Hypothalamus (tissue), 51 donors: ENCODE results near the gene ATP2A3.

Source experiments
- DNase-seq, 51 donors: peaks; one replicate each; lab custom pipeline; 2025; lab: John Stamatoyannopoulos, UW

ATP2A3 gene

DNA sequence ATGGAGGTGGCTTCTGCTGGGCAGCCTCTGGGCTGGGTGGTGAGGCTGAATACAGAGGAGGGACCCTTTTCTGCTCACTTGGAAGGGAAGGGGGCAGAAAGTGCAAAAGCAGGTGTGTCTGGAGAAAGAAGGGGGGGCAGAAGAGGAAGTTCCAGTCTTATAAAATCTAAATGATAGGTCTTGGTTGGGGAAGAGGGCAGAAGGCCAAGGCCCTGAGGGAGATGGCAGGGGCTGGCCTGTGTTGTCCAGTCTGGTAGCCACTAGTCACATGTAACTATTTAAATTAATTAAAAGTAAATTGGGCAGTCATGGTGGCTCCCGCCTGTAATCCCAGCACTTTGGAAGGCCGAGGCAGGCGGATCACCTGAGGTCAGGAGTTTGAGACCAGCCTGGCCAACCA is 68.9 kb downstream of the ATP2A3 start:
- no peak for DNase-seq

DNA sequence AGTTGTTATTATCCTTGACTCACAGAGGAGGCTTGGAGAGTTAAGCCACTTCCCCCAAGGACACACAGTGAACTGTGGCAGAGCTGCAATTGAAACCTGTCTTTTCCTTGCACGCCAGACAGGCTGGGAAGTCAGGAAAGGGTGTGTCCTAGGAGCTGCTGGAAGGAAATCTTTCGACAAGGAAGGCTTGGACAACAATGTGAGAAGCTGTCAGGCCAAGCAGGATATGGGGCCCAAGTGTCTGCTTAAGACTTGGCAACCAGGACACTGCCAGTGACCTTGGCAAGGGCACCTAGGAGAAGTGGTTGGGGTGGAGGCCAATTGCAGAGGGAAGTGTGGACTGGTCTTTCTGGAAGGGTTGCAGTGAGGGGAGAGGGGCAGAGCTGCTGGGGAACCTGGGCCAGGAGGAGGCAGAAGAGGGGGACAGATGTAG is 69.3 kb downstream of the ATP2A3 start:
- peak in 6 of 51 donors; percentile 7 to 40 (median 18) for DNase-seq

DNA sequence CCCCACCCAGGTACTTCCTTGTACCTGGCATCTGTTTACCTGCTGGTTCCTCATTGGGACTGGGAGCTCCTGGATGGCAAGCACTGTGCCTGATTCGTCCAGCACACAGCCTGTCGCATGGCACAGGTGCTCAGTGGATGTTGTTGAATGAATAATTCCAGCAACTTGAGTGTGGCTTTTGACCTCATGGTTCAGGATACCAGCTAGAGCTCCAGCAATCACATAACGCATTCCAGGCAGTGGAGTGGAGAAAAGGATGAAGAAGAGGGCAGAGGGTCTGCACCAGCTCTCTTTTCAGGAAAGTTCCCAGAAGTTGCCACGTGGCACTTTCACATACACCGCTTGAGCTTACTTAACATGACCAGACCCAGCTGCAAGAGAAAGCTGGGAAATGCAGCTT is 70.0 kb downstream of the ATP2A3 start:
- no peak for DNase-seq

DNA sequence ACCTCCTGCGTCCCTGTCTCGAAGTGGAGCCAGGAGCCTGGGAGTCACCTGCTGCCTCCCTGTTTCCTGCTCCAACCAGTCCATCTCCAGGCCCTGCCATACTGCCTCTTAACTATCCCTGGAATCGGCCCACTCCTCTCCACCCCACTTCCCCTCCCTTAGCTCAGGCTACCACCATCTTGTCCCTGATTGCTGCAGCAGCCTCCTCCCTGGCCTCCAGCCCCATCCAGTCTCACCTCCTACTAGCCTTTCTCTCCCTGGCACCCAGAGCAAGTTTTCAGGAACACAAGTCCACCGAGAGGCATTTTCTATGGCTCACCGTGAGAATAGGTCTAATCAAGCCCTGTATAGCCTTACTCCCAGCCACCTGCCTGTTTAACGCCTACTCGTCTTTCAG is 70.5 kb downstream of the ATP2A3 start:
- peak in 1 of 51 donors; percentile 45 for DNase-seq

DNA sequence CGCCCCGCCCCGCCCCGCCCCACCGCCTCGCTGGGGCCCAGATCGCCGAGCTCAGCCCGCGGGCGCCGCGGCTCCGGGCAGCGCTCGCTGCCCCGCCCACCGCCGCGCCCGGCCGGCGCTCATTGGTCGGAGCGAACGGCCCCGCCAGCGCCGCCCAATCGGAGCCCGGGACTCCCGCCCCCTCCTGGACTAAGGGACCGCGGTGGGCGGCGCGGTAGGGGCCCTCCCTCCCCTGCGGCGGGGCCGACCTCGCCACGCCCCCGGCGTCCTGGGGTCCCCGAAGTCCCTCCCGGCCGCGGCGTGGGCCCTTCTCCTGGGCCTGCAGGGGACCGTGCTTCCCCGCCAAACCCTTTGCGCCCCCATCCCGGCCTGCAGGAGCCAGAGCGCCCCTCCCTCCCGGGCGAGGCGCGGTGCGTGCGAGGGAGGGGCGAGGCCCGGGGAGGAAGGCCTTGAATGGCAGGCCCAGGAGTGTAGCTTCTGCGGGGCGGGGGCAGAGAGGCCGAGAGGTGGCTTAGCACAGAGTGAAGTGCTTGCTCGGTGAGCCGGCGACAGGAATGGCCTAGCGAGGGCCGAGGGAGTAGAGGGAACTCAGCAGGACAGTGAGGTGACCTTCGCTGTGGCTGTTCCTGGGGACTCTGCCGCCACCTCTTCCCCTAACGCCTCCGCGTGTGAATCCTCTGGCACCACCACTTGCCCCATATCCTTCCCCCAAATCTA is 71.1 kb downstream of the ATP2A3 start, which contains the start of gene CAMKK1:
Gene CAMKK1, minus strand, starts transcription at position 51 of the 717 bp plus-strand sequence. CDS start 7,366 bp downstream, outside the sequence.
- peak in 50 of 51 donors; percentile 28 to 89 (median 68) for DNase-seq

DNA sequence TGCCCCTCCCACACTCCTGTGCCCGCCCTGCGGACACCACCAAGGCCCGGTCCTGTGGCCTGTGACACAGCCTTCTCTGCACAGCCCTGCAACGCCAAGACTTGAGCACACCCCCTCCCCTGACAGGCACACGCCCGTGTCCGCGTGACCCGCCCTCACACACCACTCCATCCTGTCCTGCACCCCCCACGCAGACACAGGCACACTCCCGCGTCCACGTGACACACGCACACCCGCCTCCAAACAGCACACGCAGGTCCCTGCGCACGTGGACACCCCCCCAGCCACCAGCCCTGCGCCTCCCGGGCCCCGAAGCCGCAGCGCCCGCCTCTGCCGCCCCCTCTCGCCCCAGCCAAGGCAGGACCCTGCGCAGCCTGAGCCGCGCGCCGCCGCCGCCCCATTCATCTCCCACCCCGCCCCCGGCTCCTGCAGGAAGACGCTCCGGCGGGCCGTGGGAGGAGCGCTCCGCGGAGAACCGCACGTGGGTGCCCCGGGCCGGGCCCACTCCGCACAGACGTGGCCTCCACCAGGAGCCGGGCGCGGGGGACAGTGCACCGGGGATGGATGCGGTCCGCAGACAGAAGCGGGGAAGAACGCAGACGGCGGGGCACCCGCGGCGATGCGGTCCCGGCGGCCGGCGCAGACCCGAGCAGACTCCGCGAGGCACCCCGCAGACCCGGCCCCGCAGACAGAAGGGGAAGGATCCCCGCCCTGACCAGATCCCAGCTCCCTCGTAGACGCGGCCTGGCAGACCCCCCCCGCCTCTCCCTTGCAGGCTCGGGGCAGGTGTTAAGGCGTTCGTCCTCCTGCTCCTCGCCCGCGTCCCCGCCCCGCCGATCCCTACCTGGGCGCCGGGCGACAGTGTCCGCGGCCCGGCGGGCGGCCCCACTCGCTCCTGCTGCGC is 71.9 kb downstream of the ATP2A3 start:
- peak in 37 of 51 donors; percentile 12 to 79 (median 49) for DNase-seq

DNA sequence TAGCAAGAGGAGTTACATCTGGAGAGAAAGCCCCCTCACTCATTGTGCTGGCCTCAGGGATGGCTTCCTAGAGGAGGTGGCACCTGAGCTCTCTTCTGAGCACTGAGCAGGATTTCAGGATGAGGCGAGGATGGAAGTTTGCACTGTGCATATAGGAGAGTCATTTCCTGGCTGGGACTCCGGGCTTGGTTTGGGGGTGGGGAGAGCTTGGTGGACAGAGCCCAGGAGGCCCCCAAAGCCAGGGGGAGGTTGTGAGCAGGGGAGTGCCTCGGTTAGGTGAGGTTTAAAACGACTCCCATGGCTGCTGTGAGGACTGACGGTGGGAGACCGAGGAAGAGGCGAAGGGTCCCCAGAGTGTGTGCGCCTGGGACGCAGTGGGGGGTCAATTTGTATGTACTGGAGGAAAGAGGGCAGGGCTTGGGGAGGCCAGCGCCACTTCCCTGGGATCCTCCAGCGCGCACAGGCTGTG is 72.6 kb downstream of the ATP2A3 start:
- DNase-seq = no peak

DNA sequence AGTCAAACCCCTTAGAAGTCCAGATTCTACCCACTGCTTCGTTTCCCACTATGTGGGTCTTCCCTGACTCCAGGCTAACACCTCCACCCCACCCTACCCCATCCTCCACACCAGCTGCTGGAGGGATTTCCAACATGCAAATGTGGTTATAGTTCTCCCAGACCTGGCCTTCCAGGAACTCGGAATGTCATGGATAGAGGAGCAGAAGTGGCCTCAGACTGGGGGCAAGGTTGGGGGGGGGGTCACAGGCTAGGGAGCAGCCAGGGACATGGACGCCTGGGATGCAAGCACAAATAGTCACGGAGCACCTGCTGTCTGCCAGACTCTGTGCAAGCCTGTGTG is 73.4 kb downstream of the ATP2A3 start:
- DNase-seq = no peak

DNA sequence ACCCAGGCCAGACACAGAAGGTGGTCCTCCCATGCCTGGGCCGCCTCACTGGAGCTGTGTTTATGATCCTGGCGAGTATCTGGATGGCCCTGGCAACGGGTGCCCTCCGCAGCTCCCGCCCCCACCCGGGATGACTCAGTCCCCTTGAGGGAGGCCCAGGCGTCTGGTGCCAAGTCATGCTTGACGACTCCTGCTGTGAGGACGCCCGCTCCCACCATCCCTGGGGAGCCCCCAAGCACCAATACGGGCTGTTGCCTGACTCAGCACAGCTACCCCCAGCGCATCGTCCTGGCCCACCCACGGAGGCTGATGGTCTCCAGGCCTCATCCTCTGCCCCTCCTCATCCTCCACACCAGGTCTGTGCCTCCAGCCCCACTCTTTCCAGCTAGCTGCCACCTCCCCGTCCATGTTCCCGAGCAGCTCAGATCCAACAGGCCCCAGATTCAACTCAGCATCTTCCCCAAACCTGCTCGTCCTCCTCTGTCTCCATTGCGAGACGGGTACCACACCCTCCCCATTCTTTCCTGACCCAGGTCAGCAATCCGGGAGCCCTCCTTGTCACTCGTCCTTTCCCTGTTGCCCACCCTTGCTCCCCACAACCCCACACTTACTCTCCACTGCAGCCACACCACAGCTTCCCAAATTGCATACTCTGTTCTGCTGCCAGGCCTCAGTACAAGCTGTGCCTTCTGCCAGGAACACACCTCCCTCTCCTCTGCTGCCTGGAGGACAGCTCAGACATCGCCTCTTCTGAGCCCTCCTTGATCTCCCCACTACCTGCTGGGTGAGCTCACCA is 74.0 kb downstream of the ATP2A3 start:
- peak in 17 of 51 donors; percentile 10 to 83 (median 30) for DNase-seq

DNA sequence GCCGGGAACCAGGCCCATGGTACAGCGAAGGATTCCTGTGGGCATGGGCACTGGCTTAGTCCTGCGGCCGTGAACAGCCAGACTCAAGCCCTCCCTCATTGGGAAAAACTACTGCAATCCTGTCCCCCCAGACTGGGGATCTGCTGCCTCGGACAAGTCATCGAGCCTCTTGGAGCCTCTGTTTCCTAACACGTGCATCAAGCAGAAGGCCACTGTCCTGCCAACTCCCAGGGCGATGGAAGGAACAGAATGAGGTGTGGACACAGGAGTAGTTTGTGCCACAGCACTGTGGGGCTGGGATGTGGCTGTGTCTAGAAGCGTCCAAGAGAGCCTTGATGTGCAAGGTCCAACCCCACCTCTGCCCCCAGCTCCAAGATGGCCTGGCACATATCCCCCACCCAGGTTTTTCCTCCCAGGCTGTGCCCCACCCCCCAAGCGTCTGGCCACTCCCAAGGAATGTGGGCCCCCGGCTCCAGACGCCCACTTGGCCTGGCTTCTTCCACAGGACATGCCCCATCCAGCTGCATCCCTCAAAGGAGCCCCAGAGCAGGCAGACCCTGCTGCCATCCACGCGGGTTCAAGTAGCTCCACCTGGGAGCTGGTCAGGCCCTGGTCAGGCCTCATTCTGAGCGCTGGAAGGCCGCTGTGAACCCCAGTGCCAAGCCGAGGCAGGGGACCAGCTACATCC is 74.8 kb downstream of the ATP2A3 start:
- DNase-seq = no peak

DNA sequence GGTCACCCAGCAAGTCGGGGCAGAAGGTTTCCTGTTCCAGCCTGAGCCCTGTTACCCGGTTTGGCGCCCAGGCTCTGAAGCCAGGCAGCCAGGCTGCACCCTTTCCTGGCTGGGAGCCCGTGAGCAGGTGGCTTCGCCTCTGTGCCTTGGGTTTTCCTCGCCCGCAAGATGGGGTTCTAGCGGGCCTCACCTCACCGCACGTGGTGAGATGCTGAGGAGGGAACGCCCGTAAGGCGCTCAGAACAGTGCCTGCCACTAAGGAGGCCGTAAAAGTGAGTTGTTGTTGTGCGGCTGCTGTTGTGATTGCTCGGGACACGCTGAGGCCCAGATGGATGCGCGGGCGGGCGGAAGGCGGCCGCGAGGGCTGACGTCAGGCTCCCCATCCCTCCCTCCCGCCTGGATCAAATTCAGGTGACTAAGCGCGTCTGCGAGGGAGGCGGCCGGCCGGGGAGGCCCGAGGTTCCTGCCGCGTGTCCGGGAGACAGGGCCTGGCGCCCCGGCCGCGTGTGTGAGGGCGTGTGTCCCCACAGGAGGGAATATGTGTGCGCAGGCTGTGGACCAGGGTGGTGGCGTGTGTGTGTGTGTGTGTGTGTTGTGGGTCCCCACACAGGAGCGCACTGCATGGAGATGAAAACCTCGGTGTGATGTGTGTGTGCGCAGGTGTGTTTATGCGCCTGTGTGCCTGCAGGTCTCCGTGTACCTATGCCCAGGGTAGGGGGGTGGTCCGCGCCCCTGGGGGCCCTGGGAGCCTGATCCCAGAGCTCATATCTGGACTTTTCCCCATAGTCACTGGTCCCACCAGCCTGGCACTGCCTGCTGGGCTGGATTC is 75.7 kb downstream of the ATP2A3 start:
- peak in 9 of 51 donors; percentile 14 to 76 (median 26) for DNase-seq

DNA sequence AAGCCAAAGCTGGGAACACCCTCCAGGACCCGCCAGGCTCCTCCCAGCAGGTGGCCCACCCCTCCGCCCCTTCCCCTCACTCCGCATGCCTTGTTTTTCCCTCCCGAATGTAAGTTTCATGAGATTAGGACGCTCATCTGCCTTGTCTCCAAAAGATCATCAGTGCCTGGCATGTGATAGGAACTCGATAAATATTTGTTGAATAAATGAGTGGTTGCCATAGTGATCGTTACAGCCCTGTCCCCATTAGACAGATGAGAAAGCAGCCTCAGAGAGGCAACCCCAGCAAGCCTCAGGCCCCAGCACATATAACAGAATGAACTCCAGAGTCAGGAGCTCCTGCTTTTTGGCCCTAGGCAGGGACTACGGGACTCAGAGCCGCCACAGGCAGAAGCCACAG is 76.4 kb downstream of the ATP2A3 start:
- DNase-seq = no peak

DNA sequence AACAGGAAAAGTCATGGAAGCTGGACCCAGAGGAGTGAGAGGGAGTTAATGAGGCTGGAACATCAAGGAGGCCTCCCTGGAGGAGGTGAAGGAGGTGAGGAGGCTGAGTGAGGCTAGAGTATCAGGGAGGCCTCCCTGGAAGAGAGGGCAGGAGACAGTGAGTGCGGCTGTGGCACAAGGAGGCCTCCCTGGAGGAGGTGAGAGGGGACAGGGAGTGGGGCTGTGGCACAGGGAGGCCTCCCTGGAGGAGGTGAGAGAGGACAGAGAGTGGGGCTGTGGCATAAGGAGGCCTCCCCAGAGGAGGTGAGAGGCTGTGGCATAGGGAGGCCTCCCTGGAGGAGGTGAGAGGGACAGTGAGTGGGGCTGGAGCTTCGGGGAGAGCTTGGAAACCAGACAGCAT is 76.8 kb downstream of the ATP2A3 start:
- DNase-seq = no peak

DNA sequence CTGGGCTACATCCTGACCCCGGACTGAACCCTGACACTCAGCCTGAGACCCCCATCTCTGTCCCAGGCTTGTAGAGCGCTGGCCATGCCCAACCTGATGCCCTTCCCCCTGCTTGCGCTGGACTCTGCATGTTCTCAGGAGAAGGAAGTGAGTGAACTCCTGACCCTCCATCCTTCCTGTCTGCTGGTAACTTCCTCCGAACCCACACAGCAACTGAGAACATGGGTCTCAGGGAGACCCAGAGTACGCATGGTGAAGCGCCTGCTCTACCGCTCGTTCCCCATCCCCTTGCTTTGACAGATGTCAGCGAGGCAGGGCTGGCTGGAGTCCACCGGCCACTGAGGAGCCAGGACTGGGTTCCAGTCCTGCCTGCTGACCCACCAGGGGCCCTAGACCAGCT is 77.5 kb downstream of the ATP2A3 start:
- peak in 11 of 51 donors; percentile 9 to 39 (median 19) for DNase-seq

DNA sequence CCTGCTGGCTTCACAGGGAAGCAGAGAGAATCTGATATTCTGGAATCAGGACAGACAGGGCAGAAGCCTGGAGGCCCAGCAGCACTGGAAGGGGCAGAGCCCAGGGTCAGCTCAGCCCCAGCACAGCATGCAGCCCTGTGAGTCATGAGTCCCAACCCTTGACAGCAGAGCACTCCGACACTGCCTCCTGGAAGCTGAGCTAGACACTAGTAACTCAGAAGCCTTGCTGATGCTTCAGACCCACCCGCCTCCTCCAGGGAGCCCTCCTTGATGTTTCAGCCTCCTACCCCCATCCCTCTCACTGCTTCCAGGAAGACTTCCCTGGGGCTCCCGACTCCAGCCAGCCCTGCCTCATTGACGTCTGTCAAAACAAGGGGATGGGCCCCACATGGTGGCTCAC is 78.3 kb downstream of the ATP2A3 start:
- no peak for DNase-seq

DNA sequence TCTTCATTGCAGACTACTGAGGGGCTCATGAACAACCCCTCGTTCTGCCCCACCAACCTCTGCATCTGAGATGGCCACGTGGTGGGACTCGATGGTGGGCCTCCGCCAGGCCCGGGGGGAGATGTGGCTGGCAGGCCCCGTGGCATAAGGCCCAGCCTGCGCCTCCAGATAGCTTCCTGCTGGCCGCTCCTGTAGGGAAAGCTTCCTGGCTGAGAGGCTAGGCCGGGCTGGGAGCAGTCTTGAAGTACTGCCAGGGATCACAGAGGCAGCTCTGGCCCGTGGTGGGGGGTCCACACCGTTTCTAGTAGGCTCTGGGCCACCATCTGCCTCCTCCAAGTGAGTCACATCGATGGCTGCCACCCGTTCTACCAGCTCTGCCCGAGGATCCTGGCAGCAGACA is 79.0 kb downstream of the ATP2A3 start:
- peak in 1 of 51 donors; percentile 19 for DNase-seq

DNA sequence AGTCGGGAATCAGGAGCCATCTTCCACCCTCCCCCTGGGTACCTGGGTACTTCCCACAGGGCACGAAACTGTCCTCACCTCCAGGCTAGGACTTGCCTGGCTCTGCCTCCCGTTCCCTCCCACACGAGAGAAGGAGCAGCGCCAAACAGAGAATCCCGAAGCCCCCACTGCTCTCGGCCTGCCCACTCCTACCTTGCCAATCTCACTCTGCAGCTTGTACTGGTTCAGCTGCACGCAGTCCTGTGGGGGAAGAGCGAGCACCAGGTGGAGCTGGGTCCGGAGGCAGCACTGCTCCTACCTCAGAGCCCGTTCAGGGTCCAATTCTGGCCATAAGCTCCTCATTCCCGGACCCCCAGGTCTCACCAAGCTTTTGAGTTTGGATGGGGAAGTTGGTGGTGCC is 80.0 kb downstream of the ATP2A3 start:
- DNase-seq = peak in 1 of 51 donors; percentile 26

DNA sequence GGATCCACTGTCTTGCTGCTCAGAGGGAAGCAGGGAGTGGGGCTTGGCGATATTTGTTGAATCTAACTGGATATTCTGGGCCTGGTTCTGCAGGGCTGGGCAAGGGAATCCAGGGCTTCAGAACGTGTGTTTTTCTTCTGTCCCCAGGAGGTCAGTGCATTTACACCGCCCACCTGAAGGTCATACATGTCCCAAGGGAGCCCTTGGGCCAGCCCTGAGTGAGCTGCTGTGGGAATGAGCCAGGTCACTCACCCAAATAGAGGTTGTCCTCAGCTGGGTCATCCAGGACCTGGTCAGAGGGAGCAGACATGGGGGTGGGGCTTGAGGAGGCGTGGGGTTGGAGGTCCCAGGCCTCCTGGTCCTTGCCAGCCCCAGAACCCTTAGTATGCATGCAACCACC is 82.0 kb downstream of the ATP2A3 start:
- DNase-seq = no peak

DNA sequence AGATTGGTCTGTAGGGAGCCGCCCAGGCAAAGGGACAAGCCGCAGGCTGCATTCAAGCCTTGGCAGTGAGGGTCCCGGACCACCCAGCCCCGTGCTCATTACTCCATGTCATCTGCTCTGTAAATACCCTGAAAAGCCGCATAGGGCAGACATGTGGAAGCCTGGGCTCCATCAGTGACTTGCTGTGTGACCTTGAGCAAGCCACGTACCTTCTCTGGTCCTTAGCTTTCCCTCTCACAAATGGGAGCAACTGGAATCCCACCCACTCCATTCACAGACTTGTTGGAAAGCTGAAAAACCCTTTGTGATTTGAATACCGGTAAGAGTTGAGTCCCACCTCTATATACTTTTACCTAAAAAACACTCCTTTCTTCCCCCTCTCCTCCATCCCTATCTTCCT is 83.3 kb downstream of the ATP2A3 start:
- no peak for DNase-seq
